Activated CD4-positive, alpha-beta T cell treated with anti-CD3 and anti-CD28 coated beads for 48 hours (primary cell): ENCODE data around the gene CNTROB.
"Not testable (repeated sequence)": the region's sequence is repeated elsewhere in the genome, so short reads cannot be mapped to it uniquely, and the experiment has no call there.

Source experiments
- DNase-seq: peaks from one replicate; pipeline ENCODE4 v3.0.0-alpha.2; 2020

CNTROB gene

DNA sequence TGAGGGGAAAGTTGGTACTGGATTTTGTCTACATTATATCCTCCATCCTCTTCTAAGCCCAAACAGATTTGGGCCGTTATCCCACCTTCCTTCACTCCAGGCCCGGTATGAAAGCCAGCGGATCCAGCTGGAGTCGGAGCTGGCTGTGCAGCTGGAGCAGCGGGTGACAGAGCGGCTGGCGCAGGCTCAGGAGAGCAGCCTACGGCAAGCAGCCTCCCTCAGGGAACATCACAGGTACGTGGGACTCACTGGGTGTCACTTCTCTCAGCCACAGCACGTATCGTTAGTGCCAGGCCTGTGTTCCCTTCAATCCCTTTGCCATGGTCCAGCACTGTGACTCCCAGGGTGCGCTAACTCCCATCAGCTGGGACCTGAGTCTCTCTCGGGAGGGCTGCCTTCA, 11.3 kb downstream of the CNTROB start:
- no peak for DNase-seq

DNA sequence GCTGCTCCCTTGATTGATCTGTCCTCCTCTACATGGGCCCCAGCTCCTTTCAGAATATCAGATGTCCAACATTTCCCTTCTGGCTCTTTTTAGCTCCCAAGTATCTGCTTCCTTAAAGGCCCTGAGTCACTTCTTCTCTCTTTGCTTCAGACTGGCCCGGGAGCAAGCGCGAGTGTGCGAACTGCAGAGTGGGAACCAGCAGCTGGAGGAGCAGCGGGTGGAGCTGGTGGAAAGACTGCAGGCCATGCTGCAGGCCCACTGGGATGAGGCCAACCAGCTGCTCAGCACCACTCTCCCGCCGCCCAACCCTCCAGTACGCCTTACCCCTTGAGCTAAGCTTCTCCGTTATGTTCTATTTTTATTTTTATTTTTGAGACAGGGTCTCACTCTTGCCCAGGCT, 12.3 kb downstream of the CNTROB start:
- DNase-seq, result no peak

DNA sequence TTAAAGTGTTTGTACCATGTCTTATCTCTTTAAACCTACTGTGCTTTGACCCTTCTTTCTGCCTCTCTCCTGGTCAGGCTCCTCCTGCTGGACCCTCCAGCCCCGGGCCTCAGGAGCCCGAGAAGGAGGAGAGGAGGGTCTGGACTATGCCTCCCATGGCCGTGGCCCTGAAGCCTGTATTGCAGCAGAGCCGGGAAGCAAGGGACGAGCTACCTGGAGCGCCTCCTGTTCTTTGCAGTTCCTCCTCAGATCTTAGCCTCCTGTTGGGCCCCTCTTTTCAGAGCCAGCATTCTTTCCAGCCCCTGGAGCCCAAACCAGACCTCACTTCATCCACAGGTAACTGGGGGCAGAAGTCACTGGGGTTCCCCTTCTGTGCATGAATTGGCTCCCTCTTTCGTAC, 13.6 kb downstream of the CNTROB start:
- no peak for DNase-seq

DNA sequence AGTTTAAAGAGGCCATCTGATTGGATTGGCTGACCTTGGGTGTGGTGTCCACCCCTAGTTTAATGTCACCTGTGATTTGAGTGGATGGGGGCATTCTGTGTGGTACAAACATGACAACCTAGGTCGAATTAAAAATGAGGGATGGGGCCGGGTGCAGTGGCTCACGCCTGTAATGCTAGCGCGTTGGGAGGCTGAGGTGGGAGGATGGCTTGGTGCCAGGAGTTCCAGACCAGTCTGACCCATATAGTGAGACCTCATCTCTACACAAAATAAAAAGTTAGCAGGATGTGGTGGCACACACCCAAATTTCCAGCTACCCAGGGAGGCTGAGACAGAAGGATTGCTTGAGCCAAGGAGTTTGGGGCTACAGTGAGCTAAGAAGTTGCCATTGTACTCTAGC, 14.4 kb downstream of the CNTROB start:
- no peak for DNase-seq

DNA sequence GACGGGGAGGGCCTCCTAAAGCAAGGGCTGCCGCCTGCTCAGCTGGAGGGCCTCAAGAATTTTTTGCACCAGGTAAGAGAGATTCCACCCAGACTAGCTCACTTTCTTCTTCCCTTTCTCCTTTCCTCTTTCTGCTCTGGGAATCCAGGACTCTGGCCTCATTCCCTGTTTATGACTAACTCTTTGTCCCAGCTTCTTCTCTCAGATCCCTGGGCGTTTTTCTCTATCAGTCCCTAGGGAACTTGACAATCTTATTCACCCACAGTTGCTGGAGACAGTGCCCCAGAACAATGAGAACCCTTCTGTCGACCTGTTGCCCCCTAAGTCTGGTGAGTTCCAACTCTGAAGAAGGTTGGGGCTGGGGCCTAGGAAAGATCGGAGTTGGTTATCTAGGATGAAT, 15.6 kb downstream of the CNTROB start:
- no peak for DNase-seq

DNA sequence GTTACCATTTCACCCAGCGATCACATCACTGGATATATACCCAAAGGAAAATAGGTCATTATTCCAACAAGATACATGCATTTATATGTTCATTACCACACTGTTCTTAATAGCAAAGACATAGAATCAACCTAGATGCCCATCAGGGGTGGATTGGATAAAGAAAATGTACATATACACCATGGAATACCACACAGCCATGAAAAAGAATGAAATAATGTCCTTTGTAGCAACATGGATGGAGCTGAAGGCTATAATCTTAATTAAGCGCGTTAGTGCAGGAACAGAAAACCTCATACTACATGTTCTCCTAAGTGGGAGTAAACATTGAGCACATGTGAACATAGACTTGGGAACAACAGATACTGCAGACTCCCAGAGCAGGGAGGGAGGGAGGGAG, 18.6 kb downstream of the CNTROB start:
- DNase-seq, result no peak

DNA sequence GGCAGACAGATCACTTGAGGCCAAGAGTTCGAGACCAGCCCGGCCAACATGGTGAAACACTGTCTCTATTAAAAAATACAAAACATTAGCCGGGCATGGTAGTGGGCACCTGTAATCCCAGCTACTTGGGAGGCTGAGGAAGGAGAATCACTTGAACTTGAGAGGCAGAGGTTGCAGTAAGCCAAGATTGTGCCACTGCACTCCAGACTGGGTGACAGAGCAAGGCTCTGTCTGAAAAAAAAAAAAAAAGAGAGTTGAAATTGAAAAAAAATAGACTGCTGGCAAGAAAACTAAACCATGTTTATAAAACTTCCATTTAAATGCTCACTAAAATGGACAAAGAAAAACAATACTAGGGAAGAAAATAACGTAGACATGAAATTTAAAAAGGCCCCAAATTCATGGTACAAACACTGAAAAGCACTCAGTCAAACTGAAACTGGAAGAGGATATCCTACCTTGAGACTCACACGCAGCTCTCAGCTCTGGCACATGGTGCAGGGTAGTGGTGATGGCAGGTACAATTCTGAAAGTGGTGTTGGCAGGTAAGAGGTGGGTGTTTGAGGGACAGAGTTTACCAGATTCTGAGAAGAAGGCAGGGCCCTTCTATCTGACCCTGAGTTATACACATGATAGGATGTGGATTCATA, 19.3 kb downstream of the CNTROB start:
- peak; percentile 61 for DNase-seq

DNA sequence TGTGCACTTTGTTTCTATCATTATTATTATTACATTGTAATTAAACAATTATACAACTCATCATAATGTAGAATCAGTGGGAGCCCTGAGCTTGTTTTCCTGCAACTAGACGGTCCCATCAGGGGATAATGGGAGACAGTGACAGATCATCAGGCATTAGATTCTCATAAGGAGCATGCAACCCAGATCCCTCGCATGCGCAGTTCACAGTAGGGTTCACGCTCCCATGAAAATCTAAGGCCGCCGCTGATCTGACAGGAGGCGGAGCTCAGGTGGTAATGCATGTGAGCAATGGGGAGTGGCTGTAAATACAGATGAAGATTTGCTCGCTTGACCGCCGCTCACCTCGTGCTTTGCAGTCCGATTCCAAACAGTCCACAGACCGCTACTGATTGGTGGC, 21.3 kb downstream of the CNTROB start:
- DNase-seq, result not testable (repeated sequence)

DNA sequence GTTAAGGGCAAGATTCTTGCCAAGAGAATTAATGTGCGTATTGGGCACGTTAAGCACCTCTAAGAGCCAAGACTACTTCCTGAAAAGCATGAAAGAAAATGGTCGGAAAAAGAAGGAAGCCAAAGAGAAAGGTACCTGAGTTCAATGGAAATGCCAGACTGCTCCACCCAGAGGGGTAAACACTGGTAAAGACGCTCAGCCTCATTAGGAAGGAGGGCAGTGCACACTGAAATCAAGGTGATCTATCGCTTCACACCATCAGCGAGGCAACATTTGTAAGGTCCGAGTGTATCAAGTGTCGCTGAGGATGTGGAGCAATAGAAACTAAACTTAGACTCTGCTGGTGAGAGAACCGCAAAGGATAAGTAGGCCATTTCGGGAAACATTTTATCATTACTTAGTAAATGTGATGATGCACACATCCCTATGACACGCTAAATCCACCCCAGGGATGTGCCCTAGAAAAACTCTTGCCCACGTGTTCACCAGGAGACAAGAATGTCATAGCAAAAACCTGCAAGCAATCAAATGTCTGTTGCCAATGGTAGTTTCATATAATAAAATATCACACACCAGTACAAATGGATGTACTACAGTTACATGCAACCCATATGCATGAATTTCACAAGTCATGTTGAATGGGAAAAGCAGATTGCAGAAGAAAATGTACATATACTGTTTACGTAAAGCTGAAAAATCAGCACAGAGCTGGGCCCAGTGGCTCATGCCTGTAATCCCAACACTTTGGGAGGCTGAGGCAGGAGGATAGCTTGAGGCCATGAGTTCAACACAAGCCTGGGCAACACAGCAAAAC, 23.6 kb downstream of the CNTROB start:
- DNase-seq, result no peak

DNA sequence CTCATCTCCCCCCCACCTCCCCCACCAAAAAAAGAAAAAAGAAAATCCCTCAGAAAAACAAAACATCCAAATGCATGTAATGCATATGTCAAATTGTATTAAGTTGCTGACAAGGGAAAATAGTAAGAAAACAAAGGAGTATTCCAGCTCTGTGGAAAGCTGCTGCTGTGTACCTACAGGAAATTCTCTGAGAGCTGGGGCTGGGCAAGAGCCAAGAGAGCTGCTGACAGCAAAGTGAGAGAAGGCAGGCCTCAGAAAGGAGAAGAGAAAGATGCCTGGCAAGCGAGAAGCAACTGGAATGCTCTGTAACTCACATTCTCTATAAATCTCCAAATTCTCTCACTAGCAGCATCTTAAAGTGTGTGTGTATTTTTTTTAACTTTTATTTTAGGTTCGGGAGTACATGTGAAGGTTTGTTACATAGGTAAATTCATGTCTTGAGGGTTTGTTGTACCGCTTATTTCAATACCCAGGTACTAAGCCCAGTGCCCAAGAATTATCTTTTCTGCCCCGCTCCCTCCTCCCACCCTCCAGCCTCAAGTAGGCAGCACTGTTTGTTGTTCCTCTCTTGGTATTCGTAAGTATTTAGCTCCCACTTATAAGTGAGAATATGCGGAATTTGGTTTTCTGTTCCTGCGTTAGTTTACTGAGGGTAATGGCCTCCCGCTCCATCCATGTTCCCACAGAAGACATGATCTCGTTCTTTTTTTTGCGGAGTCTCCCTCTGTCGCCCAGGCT, 24.4 kb downstream of the CNTROB start:
- DNase-seq, result no peak

DNA sequence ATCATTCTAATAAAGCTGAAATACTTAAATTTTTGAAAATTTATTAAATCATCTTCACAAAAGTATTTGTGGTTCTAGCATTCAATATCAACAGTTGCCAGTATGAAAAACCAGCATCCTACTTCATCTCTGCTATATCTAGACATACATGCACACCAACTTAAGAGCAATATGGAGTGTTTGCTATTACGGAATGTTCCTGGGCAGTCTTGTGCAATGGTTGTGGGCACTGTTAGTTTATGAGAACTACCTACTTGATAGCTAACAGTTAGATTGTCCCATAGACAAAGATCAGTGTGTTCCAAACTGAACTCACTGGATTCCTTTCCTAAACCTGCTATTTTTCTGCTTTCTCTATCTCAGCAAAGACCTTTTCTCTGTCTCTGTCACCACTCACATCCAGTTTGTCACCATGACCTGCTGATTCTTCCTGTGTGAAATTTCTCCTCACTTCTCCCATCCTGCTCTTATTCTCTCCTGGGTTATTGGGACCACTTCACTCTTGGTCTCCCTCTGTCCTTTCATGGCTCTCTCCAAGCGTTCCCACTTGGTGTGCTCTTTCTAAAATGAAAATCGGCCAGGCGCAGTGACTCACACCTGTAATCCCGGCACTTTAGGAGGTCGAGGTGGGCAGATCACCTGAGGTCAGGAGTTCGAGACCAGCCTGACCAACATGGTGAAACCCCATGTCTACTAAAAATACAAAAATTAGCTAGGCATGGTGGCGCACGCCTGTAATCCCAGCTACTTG, 27.7 kb downstream of the CNTROB start:
- DNase-seq, result no peak

DNA sequence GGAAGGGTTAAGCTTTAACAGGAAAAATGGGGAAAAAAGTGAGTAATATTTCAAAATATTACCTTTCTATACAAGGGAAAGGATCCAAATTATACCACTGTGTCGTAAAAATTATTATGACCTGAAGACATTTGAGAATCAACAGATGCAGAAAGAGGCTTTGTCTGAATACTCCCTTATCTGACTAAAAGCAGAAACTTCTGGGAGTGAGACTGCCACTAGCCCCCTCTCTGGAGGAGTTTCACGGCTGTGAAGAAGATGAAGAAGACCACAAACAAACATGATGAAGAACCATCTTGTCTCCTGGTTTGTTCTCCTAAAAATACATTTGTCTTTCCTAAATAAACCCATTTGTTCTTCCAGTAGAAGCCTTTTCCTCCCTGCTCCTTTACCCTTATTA, 29.4 kb downstream of the CNTROB start:
- DNase-seq, result no peak

DNA sequence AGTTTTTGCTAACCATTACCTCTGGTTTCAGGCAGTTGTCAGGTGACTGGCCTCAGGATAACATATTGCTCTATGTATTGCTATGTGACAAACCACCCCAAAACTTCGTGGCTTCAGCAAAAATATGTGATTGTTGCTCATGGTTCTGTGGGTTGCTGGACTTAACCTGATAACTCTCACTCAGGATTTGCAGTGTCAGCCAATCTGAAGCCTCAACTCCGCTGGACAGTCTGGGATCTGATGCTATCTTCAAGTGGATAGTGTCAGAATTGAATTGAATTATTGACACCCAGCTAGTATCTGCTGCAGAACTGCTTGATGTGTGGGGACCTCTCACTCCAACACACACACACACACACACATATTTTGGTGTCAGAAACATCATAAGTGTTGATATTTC, 35.7 kb downstream of the CNTROB start:
- DNase-seq, result no peak

DNA sequence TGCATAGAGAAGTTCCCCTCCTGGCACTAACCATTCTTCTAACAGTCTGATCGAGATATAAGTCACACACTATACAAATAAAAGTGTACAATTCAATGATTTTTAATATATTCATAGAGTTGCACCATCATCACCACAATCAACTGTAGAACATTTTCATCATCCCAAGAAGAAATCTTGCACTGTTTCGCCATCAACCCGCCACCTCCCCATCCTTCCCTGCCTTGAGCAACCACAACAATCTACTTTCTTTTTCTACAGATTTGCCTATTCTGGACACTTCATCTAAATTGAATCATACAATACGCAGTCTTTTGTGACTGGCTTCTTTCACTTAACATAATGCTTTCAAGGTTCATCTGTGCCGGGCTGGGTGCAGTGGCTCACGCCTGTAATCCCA, 37.4 kb downstream of the CNTROB start:
- DNase-seq, result no peak

DNA sequence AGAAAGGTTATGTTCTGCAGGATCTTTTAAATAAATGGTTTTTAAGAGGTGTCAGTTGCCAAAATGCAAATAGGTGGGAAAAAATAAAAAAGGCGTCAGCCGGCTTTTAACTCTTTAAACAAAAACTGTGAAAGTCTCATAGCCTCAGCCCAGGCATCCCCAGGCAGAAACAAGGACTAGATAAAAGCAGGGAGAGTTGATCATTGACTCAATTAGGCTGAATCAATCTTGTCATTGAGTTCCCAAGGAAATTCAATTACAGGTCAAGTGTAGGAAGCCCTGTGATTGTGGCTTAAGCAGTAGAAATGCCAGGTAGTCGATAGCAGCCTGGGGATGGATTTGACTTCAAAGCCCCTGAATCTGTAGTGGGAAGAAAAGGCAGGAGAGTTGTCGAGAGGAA, 39.6 kb downstream of the CNTROB start:
- no peak for DNase-seq

DNA sequence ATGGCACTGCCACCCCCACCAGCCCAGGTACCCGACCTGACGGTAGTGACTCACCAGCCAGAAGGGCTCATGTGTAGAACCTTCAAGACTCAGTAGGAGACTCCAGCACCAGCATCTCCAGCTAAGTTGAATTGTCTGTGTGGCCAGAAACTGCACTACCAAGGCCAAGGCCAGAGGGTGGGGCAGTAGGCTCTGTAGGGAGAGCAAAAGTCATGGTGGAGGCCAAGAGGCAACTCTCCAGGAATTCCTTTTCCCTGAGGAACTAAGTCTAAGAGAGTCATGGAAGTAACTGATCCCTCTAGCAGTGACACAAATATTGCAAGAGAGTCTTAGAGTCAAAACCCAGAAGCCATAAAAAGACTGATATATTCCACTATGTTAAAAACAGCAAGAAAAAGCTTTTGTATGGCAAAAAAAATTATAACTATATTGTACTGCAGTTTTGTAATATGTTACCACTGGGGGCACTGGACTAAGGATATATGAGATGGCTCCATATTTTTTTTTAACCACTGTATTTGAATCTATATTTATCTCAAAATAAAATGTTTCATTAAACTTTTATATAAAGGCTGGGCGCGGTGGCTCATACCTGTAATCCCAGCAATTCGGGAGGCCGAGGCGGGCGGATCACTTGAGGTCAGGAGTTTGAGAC, 40.3 kb downstream of the CNTROB start:
- DNase-seq, result no peak

DNA sequence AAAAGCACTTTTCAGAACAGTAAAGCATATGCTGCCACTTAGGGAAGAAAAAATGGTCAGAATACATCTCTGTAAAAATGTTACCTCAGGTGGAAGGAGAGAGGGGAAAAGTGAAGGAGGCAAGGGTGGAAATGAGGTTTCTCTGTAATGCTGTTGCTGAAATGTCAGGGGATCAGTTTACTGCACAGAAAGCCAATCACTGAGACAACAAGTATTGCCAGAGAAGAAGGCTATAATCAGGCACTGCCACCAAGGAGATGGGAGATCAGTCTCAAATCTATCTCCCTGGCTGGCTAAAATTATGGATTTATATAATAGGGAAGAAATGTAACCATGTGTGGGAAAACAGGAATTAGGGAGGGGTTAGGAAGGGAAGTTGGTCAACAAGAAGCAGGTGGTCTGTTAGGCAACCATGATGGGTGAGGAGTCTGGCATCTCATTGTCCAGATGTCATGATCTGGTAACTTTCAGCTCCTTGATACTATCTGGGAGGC, 42.7 kb downstream of the CNTROB start:
- no peak for DNase-seq

DNA sequence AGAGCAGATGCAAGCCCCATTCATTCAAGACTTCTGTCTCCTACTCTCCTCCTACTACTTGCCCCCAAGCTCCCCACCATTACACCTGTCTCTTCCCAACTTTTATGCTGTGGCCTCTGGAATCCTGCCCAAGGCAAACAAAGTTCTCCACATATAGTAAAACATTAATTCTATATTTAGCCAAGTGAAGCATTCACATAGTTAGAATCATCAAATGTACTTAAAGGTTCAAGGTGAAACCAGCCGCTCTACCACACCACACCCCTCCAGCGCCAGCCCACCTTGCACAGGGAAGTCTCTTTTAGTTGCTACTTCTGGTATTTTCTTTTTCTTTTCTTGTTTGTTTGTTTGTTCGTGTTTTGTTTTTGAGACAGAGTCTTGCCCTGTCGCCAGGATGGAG, 45.0 kb downstream of the CNTROB start:
- no peak for DNase-seq

DNA sequence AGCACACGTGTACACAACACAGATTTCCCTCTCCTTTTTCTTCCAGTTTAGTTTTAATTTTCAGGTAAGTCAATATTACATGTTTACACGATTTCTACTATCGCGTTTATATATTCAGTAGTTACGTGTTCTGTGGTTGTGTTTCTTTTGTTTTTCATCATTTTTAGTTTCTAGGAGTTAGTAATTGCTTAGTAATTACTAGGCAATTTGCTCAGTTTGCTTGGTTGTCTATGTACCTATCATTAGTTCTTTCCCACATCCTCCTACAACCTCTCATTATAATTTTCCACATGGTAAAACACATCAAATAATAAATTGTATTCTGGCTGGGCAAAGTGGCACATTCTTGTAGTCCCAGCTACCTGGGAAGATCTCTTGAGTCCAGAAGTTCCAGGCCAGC, 45.8 kb downstream of the CNTROB start:
- no peak for DNase-seq

DNA sequence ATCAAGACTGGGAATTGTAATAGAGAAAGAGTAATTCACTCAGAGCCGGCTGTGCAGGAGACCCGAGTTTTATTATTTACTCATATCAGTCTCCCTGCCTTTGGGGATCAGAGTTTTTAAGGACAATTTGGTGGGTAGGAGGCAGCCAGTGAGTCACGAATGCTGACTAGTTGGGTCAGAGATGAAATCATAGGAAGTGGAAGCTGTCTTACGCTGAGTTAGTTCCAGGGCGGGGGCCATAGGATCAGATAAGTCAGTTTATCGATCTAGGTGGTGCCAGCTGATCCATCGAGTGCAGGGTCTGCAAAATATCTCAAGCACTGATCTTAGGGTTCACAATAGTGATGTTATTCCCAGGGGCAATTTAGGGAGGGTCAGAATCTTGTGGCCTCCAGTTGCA, 50.2 kb downstream of the CNTROB start:
- DNase-seq, result no peak

DNA sequence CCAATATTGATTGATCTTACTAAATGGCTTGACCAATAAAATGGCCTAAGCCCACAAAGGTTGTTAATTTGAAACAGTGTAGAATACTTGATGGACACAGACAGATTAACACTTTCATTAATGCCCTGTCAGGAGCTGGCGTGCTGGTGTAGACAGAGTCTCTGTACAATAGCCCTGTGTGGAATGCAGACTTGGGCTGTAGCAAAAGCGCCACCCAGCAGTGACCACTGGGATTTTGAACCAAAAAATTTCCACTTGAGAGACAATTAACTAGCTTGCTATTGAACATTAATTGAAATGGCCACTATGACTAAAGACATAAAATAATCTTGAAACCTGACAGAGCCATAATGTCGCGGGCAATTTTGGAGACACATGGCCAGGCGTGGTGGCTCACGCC, 50.7 kb downstream of the CNTROB start:
- no peak for DNase-seq

DNA sequence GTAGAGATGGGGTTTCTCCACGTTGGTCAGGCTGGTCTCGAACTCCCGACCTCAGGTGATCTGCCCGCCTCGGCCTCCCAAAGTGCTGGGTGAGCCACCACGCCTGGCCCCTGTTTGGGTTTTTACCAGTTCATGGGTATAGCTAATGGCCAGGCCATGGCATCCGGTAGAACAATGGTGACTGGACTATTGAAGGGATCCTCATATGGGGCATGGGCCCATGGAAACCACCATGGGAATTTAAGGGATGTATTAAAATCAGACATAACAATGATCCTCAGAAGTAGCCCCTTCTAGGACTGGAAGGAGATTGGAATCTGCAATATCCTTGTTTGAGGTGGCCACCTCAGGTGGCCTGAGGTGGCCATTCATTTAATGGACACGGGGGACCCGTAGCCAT, 52.9 kb downstream of the CNTROB start:
- DNase-seq, result no peak
